Cardiac fibroblast (primary cell): ENCODE data around the gene PAM.
A peak's percentile ranks its signal among the peaks of the same experiment; 100 is the strongest.

ENCODE experiments used
- DNase-seq, 2 donors: peaks; one replicate each; pipeline versions ENCODE4 v3.0.0 to v3.0.0-alpha.2; 2010; ENCODE audit warnings: low read depth in 2 of 2
- H3K4me3 ChIP-seq, 2 donors: replicated peaks in 1 of 2; 1 replicate in 1 of 2; 2 replicates in 1 of 2; pipeline ENCODE4 v1.5.1; 2011; ENCODE audit warnings: low read depth in 2 of 2, low read length in 2 of 2, mild to moderate bottlenecking in 2 of 2, moderate library complexity in 1 of 2
- CTCF ChIP-seq: IDR thresholded peaks from one replicate; pipeline ENCODE4 v1.5.1; 2011; ENCODE audit warnings: low read depth, mild to moderate bottlenecking, low read length, inconsistent platforms

The PAM gene

DNA sequence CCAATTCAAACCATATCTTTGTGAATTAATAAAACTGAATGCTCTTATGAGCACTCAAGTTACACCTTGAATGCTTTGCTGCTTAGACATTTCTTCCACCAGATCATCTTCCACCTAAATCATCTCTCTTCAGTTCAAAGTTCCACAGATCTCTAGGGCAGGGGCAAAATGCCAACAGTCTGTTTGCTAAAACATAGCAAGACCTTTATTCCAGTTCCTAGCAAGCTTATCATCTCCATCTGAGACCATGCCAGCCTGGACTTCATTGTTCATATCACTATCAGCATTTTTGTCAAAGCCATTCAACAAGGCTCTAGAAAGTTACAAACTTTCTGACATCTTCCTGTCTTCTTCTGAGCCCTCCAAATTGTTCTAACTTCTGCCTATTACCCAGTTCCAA lies 245.0 kb downstream of the PAM start:
- no peak for TF ChIP-seq CTCF
- DNase-seq, result no peak
- no peak overlapping the region for H3K4me3 ChIP-seq

DNA sequence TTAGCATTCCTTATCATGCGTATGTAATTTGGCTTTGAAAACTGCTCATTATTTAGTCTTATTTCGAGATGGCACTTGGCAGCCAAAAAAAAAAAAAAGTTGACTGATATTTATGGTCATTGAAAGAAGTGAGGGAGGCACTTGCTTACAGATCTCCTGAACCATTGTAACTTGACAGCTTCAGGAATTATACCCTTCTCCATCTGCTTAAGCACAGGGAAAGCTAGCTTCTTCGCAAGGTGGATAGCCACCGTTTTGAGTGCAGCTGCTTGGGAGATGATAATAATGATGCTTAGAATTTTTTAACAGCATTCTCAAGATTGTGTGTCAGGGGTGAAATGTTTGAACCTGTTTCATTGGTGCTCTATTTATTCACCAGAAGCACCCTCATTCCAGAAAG lies 248.8 kb downstream of the PAM start:
- DNase-seq, result no peak
- TF ChIP-seq CTCF, result no peak
- H3K4me3 ChIP-seq, result no peak overlapping the region

DNA sequence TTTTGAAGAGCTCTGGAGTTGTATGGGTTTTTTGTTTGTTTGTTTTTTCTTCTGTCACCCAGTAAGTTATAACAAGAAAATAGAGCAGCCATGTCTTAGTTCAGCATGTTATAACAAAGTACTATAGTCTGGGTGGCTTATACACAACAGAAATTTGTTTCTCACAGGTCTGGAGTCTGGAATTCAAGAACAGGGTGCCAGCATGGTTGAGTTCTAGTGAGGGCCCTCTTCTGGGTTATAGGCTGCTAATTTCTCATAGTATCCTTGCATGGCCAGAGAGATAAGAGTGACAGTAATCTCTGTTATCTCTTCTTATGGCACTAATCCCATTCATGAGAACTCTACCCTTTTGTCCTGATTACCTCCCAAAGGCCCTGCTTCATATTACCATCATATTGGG lies 250.2 kb downstream of the PAM start:
- H3K4me3 ChIP-seq, result no peak overlapping the region
- no peak for TF ChIP-seq CTCF
- DNase-seq, result no peak

GRCh38 chr5:103006921-103007320 lies 251.8 kb downstream of the PAM start:
- no peak for TF ChIP-seq CTCF
- DNase-seq, result no peak

GRCh38 chr5:103010168-103010567 lies 255.1 kb downstream of the PAM start:
- no peak for TF ChIP-seq CTCF
- H3K4me3 ChIP-seq, result no peak overlapping the region
- peak in 1 of 2 donors; percentile 4 for DNase-seq

More at GRCh38 chr5:103006921-103007320, 251.8 kb downstream of the PAM start:
- H3K4me3 ChIP-seq, result no peak overlapping the region

- no peak overlapping the region for H3K4me3 ChIP-seq
- DNase-seq, result peak in 1 of 2 donors; percentile 40
- no peak for TF ChIP-seq CTCF
Measured at GRCh38 chr5:103013933-103014552, 258.9 kb downstream of the PAM start.

DNA sequence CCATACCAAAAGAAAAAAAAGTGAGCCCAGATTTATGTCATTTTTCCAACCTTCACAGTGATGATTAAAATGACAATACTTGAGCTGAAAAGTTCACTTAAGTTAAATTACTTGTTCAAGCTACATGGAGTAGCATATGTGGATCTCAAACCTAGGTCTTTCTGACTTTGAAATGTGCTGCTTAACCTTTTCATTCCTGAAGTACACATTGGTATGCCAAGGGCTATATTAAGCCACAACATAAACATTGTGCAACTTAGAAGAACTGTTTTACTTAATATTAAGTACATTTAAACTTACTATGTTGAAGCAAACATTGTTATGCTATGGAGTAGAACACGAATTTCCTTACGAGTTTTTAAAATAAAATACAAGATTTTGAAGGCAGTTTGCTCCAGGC lies 259.9 kb downstream of the PAM start:
- no peak overlapping the region for H3K4me3 ChIP-seq
- peak; percentile 28 to 52 for DNase-seq
- no peak for TF ChIP-seq CTCF
